Measurements from ENCODE around the gene SLFN12.

SLFN12 gene

GRCh38 chr17:35390156-35390555 is 42.1 kb downstream of the SLFN12 start:
- ChIA-PET CTCF (interaction anchor here (1.2 kb wide), 1 partner anchor 11 kb away, joined by 3 read pairs; no protein-coding TSS in a partner anchor), POLR2A (no interaction called here)
- no peak for DNase-seq (ENCODE audit: extremely low spot score)
- TF ChIP-seq CTCF (IDR thresholded peaks at IDR 0.05; ENCODE audit: control extremely low read depth, extremely low read depth, low read depth, missing control alignments): no peak

- CTCF ChIA-PET: no interaction called here
- no peak for DNase-seq (ENCODE audit: extremely low spot score)
- POLR2A ChIA-PET: no interaction called here
- TF ChIP-seq CTCF (IDR thresholded peaks at IDR 0.05; ENCODE audit: control extremely low read depth, extremely low read depth, low read depth, missing control alignments): no peak
Measured at GRCh38 chr17:35387496-35387895, 44.8 kb downstream of the SLFN12 start.

GRCh38 chr17:35377706-35378105 is 54.6 kb downstream of the SLFN12 start:
- no peak for TF ChIP-seq CTCF (IDR thresholded peaks at IDR 0.05; ENCODE audit: control extremely low read depth, extremely low read depth, low read depth, missing control alignments)
- POLR2A ChIA-PET: no interaction called here
- DNase-seq (ENCODE audit: extremely low spot score): no peak
- CTCF ChIA-PET: interaction anchor here (1.1 kb wide), 1 partner anchor 16 kb away, joined by 3 read pairs; no protein-coding TSS in a partner anchor

GRCh38 chr17:35377068-35377467 is 55.2 kb downstream of the SLFN12 start:
- no peak for DNase-seq (ENCODE audit: extremely low spot score)
- ChIA-PET POLR2A (no interaction called here), CTCF (interaction anchor here (1.1 kb wide), 1 partner anchor 15 kb away, joined by 3 read pairs; no protein-coding TSS in a partner anchor)
- TF ChIP-seq CTCF (IDR thresholded peaks at IDR 0.05; ENCODE audit: control extremely low read depth, extremely low read depth, low read depth, missing control alignments): no peak

GRCh38 chr17:35376245-35376644 is 56.1 kb downstream of the SLFN12 start:
- ChIA-PET POLR2A (interaction anchor here (0.6 kb wide), 1 partner anchor 131 kb away, joined by 3 read pairs; no protein-coding TSS in a partner anchor), CTCF (no interaction called here)
- DNase-seq (ENCODE audit: extremely low spot score): no peak
- TF ChIP-seq CTCF (IDR thresholded peaks at IDR 0.05; ENCODE audit: control extremely low read depth, extremely low read depth, low read depth, missing control alignments): no peak

- ChIA-PET POLR2A (no interaction called here), CTCF (no interaction called here)
- DNase-seq (ENCODE audit: extremely low spot score): no peak
- TF ChIP-seq CTCF (IDR thresholded peaks at IDR 0.05; ENCODE audit: control extremely low read depth, extremely low read depth, low read depth, missing control alignments): no peak
Measured at GRCh38 chr17:35374766-35375344, 57.4 kb downstream of the SLFN12 start.

Data from GM10248 (cell line).